Measurements from ENCODE around the gene UGT1A7.

Gene UGT1A7

GRCh38 chr2:233792720-233793119, 111.0 kb downstream of the UGT1A7 start:
- no peaks in the 10 kb centered on the region for H3K9me3 ChIP-seq
- H3K4me3 ChIP-seq (ENCODE audit: low read depth in 1 of 2, low read length in 1 of 2) = no peak overlapping the region
- H3K27me3 ChIP-seq = no peaks in the 10 kb centered on the region
- TF ChIP-seq CTCF (IDR thresholded peaks at IDR 0.05) = no peak
- no peaks in the 10 kb centered on the region for H3K4me1 ChIP-seq (ENCODE audit: control insufficient read depth in 1 of 2, insufficient read depth in 1 of 2, low read depth in 1 of 2, low read length in 1 of 2)
- H3K36me3 ChIP-seq = no peaks in the 10 kb centered on the region
- H3K27ac ChIP-seq = no peak overlapping the region

GRCh38 chr2:233793465-233794127, 111.9 kb downstream of the UGT1A7 start:
- no peaks in the 10 kb centered on the region for H3K36me3 ChIP-seq
- H3K9me3 ChIP-seq = no peaks in the 10 kb centered on the region
- H3K27ac ChIP-seq = no peak overlapping the region
- H3K4me1 ChIP-seq (ENCODE audit: control insufficient read depth in 1 of 2, insufficient read depth in 1 of 2, low read depth in 1 of 2, low read length in 1 of 2) = no peaks in the 10 kb centered on the region
- H3K4me3 ChIP-seq (ENCODE audit: low read depth in 1 of 2, low read length in 1 of 2) = no peak overlapping the region
- H3K27me3 ChIP-seq = no peaks in the 10 kb centered on the region
- TF ChIP-seq CTCF (IDR thresholded peaks at IDR 0.05) = no peak

- no peaks in the 10 kb centered on the region for H3K4me1 ChIP-seq (ENCODE audit: control insufficient read depth in 1 of 2, insufficient read depth in 1 of 2, low read depth in 1 of 2, low read length in 1 of 2)
- no peaks in the 10 kb centered on the region for H3K36me3 ChIP-seq
- H3K9me3 ChIP-seq = no peaks in the 10 kb centered on the region
- H3K27ac ChIP-seq = no peak overlapping the region
- H3K4me3 ChIP-seq (ENCODE audit: low read depth in 1 of 2, low read length in 1 of 2) = no peak overlapping the region
- no peak for TF ChIP-seq CTCF (IDR thresholded peaks at IDR 0.05)
- H3K27me3 ChIP-seq = no peaks in the 10 kb centered on the region
These were observed 112.5 kb downstream of the UGT1A7 start for GRCh38 chr2:233794128-233794658.

GRCh38 chr2:233795735-233796171, 114.1 kb downstream of the UGT1A7 start:
- Histone ChIP-seq H3K9me3 (no peaks in the 10 kb centered on the region), H3K4me3 (ENCODE audit: low read depth in 1 of 2, low read length in 1 of 2) (no peak overlapping the region), H3K4me1 (ENCODE audit: control insufficient read depth in 1 of 2, insufficient read depth in 1 of 2, low read depth in 1 of 2, low read length in 1 of 2) (no peaks in the 10 kb centered on the region), H3K27ac (no peak overlapping the region), H3K36me3 (no peaks in the 10 kb centered on the region), H3K27me3 (no peaks in the 10 kb centered on the region)
- TF ChIP-seq CTCF (IDR thresholded peaks at IDR 0.05) = no peak

- TF ChIP-seq CTCF (IDR thresholded peaks at IDR 0.05) = no peak
These were observed 114.6 kb downstream of the UGT1A7 start for GRCh38 chr2:233796254-233796653.

More at GRCh38 chr2:233796254-233796653, 114.6 kb downstream of the UGT1A7 start:
- no peak overlapping the region for H3K4me3 ChIP-seq (ENCODE audit: low read depth in 1 of 2, low read length in 1 of 2)
- no peak overlapping the region for H3K27ac ChIP-seq
- H3K27me3 ChIP-seq = no peaks in the 10 kb centered on the region
- no peaks in the 10 kb centered on the region for H3K9me3 ChIP-seq
- no peaks in the 10 kb centered on the region for H3K36me3 ChIP-seq
- no peaks in the 10 kb centered on the region for H3K4me1 ChIP-seq (ENCODE audit: control insufficient read depth in 1 of 2, insufficient read depth in 1 of 2, low read depth in 1 of 2, low read length in 1 of 2)
